Measurements from ENCODE around the gene CFAP299.
"Not testable (repeated sequence)": the region's sequence is repeated elsewhere in the genome, so short reads cannot be mapped to it uniquely, and the experiment has no call there.

Gene CFAP299

GRCh38 chr4:80335554-80336358 is at the start of gene CFAP299:
TSS of gene CFAP299 (plus strand) at chr4:80335730.
- peak; percentile 95 for DNase-seq

GRCh38 chr4:80286451-80286850 is 49.1 kb upstream of the CFAP299 start:
- no peak for DNase-seq

GRCh38 chr4:80290665-80291064 is 44.9 kb upstream of the CFAP299 start:
- DNase-seq: not testable (repeated sequence)

- no peak for DNase-seq
Observed at GRCh38 chr4:80294206-80294605, 41.3 kb upstream of the CFAP299 start.

GRCh38 chr4:80295336-80295735 is 40.2 kb upstream of the CFAP299 start:
- no peak for DNase-seq

GRCh38 chr4:80295826-80296225 is 39.7 kb upstream of the CFAP299 start:
- DNase-seq: no peak

GRCh38 chr4:80301884-80302283 is 33.6 kb upstream of the CFAP299 start:
- DNase-seq: no peak

- no peak for DNase-seq
Observed at GRCh38 chr4:80302616-80303223, 32.8 kb upstream of the CFAP299 start.

GRCh38 chr4:80305466-80305865 is 30.1 kb upstream of the CFAP299 start:
- DNase-seq: no peak

GRCh38 chr4:80306260-80306659 is 29.3 kb upstream of the CFAP299 start:
- no peak for DNase-seq

GRCh38 chr4:80307183-80307735 is 28.3 kb upstream of the CFAP299 start:
- no peak for DNase-seq

GRCh38 chr4:80307774-80308465 is 27.6 kb upstream of the CFAP299 start:
- no peak for DNase-seq

GRCh38 chr4:80308466-80308822 is 27.1 kb upstream of the CFAP299 start:
- no peak for DNase-seq

- DNase-seq: no peak
Observed at GRCh38 chr4:80309294-80310004, 26.1 kb upstream of the CFAP299 start.

- DNase-seq: no peak
Observed at GRCh38 chr4:80311130-80311529, 24.4 kb upstream of the CFAP299 start.

GRCh38 chr4:80312124-80312523 is 23.4 kb upstream of the CFAP299 start:
- DNase-seq: peak; percentile 31

- no peak for DNase-seq
Observed at GRCh38 chr4:80313627-80314026, 21.9 kb upstream of the CFAP299 start.

GRCh38 chr4:80315848-80316247 is 19.7 kb upstream of the CFAP299 start:
- DNase-seq: not testable (repeated sequence)

- no peak for DNase-seq
Observed at GRCh38 chr4:80321341-80321740, 14.2 kb upstream of the CFAP299 start.

GRCh38 chr4:80321776-80322175 is 13.8 kb upstream of the CFAP299 start:
- no peak for DNase-seq

- DNase-seq: peak; percentile 22
Observed at GRCh38 chr4:80322716-80323115, 12.8 kb upstream of the CFAP299 start.

GRCh38 chr4:80324171-80324570 is 11.4 kb upstream of the CFAP299 start:
- no peak for DNase-seq

GRCh38 chr4:80331693-80332092 is 3.8 kb upstream of the CFAP299 start:
- no peak for DNase-seq
